Activated T-cell treated with anti-CD3 and anti-CD28 coated beads, Interleukin-2, amount 50 U/mL, for 1 hour (primary cell): ENCODE results near the gene PRADC1.
"Not testable (repeated sequence)": the region's sequence is repeated elsewhere in the genome, so short reads cannot be mapped to it uniquely, and the experiment has no call there.

ENCODE experiments used
- DNase-seq: peaks from one replicate; pipeline ENCODE4 v3.0.0-alpha.2; 2020

The PRADC1 gene

DNA sequence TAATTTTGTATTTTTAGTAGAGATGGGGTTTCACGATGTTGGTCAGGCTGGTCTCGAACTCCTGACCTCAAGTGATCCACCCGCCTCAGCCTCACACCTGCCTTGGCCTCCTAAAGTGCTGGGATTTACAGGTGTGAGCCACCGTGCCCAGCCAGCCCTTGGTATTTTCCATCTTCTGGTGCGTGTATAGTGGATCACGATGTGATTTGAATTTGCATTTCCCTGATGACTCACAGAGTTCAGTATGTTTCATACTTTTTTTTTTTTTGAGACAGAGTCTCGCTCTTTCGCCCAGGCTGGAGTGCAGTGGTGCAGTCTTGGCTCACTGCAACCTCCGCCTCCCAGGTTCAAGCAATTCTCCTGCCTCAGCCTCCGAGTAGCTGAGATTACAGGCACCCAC is 32.8 kb downstream of the PRADC1 start:
- not testable (repeated sequence) for DNase-seq

DNA sequence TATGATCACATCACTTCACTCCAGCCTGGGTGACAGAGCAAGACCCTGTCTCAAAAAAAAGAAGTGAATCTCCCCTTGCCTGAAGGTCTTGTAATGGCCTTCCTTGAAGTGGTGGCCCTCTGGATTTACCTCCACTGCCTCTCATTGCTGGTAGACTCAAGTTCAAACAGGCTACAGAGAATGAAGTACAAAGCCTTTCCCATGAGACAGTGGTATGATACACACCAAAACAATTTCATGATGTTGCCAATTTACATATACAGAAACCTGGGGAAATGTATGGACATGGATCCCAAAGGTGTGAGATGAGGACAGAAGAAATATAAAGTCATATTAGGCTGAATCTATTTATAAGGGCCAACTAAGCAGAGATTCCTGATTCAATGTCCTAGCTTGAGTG is 35.5 kb downstream of the PRADC1 start:
- no peak for DNase-seq

DNA sequence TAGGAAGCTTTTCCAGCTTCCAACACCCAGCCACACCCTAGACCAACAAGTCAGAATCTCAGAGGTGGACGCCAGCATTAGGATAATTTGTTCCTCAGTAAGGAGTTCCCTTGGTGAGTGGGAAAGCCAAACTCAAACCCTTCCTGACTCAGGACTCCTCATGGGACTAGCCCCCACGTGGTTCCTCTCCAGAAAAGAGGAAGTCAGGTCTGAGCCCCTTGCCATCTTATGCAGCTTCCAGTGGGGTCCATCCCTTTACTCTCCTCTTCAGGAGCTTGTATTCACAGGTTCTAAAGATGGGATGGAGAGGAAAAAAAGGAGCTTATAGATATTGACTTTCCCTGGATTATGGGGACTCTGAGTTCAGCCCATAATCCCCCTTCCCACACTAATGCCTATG is 45.5 kb downstream of the PRADC1 start:
- no peak for DNase-seq

DNA sequence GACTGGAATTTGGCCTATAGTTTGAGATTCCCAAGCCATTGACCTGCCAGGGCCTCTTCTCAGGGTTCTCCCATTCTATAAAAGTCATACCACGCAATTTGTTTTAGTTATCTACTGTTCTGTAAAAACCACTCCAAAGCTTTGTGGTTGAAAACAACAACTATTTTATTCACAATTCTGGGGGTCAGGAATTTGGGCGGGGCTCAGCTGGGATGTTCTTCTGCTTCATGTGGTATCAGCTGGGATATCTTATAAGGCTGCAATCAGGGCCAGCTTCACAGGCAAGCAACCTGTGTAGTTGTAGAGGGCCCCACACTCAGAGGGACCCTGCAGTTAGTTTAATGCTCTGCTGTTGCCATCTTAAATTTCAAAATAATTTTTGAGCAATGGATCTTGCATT is 47.1 kb downstream of the PRADC1 start:
- DNase-seq = no peak
